GM19397 (cell line): ENCODE data around the gene CLDN9.

Experiments used
- ATAC-seq: cut with Tn5 transposase; IDR thresholded peaks from one replicate; pipeline ENCODE4 v1.9.1; 2021; ENCODE audit warnings: mild to moderate bottlenecking, moderate library complexity; ENCODE audit not compliant: unreplicated experiment

CLDN9 gene

DNA sequence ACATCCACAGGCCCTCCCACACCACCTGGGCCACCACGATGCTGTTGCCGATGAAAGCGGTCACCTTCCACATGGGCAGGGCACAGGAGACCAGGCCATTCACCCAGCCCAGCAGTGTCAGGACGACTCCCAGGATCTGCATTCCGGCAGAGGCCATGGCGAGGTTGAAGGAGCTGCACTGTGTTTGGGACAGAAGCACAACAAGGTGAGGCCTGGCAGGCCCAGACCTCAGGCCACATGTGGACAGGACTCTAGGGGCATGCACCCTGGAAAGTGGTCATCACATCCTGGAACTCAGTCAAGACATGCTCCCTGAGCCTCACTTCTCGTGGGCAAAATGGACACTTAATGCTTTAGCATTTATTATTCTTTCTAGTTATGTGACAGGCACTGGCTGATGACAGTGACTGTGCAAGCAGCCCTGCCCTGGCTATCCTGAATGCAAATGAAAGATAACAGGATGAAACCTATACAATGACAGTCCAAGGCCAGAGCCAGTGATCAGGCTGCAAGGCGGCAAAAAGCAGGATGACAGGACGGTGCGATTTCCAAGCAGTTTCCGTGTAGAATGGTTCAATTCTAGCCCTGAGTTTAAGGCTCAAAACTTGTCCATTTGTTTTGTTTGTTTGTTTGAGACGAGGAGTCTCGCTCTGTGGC, 3.3 kb downstream of the CLDN9 start:
- no peak for ATAC-seq

DNA sequence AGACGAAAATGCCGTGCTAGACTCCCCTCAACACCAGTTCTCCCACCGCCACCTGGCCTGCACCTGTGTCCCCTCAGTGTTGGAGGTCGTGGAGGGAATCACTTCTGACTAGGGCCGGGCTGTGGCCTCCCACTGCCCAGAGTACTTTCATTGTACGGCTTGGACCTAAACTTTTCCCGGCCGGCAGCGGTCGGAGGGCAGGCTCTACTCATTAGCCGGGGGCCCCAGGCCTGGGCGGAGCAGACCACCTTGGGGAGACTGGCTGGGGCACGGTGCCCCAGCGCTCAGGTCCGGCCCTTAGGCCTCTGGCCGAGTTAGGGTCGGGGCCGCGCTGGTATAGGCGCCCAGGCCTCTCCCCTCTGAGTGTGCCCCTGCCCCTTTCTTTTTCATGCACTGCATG, 4.6 kb downstream of the CLDN9 start:
- no peak for ATAC-seq

DNA sequence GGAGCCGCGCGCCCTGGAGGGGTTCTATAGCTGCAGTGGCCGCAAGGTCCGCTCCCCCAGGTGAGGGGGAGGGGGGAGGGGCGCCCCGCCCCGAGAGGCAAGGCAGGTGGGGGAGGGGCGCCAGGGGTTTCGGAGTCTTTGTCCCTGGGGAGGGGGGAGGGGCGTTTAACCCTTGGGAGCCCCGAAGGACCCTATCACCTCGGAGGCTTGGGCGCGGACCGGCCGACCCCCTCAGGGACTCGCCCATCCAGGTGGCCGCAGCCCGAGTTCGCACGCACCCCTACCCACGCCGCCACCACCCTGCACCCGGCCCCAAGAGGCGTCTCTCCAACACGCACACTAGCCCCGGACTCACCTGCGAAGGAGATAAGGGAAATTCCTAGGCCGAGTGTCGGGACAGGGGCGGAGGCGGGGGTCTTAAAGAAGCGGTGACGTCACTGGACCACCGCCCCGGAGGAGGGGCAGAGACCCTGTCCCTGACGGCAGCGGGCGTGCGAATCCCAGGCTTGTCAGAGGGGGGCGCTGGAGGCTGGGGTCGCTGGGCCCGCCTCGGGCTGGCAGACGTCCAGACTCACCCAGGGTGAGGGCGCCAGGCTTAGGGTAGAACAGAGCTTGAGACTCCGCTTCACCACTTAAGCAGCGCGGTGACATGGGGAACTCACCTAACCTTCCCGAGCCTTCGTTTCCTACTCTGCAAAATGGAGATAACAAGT, 5.2 kb downstream of the CLDN9 start, which contains the start of gene CLDN6:
Gene CLDN6, minus strand, starts transcription at position 390 of the 713 bp plus-strand sequence. CDS start 2,162 bp downstream, outside the sequence.
- ATAC-seq = no peak

DNA sequence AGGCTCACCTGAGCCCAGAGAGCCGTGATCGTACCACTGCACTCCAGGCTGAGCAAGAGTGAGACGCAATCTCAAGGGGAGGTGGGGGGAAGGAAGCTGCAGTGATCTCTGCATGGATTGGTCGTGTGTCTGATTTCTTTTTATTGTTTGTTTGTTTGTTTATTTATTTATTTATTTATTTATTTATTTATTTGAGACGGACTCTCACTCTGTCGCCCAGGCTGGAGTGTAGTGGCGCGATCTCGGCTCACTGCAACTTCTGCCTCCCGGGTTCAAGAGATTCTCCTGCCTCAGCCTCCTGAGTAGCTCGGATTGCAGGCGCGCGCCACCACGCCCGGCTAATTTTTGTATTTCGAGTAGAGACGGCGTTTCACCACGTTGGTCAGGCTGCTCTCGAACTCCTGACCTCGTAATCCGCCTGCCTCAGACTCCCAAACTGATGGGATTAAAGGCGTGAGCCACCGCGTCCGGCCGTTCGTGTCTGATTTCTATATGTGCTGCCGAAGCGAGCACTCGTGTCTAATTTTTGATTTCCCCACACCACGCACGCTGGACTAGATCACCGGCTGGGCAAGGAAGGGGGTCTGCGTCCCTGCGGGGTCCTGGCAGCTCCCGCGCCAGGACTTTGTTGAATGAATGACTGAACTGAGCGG, 7.0 kb downstream of the CLDN9 start:
- ATAC-seq = no peak

DNA sequence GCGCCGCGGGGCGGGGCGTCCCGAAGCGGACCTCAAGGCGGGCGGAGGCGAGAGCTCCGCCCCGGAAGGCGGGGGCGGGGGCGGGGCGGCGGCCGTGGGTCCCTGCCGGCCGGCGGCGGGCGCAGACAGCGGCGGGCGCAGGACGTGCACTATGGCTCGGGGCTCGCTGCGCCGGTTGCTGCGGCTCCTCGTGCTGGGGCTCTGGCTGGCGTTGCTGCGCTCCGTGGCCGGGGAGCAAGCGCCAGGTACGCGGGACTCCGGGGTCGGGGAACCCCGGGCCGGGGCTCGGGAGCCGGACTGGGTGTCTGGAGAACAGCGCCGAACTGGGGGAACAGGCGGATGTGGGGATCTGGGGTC, 7.5 kb downstream of the CLDN9 start, which contains the start of gene TNFRSF12A:
Gene TNFRSF12A, plus strand, starts transcription at position 122 of the 357 bp plus-strand sequence. Its CDS starts 30 bp downstream, at position 152.
- ATAC-seq = peak; percentile 26

DNA sequence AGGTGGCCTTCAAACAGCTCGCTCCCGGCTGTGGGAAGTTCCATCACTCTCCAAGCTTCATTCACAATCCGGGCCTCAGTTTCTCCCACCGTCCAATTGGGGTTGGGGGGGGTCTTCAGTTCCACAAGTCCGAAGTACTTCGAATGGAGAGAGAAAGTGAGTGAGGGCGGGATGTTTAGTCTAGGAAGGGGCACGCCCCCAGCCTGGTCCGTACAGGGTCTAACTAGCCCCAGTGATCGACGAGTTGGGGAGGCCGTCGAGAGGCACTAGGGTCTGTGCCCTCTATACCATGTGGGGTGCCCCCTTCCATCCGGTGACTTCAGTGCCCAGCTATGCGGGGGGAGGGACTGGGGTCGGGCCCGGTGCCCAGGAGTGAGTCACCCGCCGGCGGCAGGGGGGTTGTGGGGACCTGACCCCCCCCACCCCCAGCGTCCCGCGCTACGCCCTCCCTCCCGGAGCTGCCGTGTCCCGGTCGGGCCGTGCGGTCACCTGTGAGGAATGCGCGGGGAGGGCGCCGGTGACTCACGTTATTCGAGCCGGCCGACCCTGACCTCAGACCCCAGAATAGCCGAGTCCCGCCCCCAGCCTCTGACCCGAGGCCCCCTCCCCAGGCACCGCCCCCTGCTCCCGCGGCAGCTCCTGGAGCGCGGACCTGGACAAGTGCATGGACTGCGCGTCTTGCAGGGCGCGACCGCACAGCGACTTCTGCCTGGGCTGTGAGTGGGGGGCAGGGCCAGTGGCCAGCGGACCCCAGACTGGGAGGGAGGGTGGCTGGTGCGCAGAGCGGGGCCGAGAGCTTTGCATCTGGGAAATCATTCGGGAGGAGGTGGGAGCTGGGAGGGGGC, 8.1 kb downstream of the CLDN9 start:
- no peak for ATAC-seq

DNA sequence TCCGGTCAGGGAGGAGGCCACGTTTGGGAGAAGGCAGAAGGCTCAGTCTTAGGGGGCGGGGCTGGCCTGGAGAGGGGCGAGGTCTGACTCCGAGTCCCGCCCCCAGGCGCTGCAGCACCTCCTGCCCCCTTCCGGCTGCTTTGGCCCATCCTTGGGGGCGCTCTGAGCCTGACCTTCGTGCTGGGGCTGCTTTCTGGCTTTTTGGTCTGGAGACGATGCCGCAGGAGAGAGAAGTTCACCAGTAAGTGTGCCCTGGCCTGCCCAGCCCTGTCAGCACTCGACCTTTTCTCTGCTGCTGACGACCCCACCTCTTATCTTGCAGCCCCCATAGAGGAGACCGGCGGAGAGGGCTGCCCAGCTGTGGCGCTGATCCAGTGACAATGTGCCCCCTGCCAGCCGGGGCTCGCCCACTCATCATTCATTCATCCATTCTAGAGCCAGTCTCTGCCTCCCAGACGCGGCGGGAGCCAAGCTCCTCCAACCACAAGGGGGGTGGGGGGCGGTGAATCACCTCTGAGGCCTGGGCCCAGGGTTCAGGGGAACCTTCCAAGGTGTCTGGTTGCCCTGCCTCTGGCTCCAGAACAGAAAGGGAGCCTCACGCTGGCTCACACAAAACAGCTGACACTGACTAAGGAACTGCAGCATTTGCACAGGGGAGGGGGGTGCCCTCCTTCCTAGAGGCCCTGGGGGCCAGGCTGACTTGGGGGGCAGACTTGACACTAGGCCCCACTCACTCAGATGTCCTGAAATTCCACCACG, 8.9 kb downstream of the CLDN9 start:
- no peak for ATAC-seq

DNA sequence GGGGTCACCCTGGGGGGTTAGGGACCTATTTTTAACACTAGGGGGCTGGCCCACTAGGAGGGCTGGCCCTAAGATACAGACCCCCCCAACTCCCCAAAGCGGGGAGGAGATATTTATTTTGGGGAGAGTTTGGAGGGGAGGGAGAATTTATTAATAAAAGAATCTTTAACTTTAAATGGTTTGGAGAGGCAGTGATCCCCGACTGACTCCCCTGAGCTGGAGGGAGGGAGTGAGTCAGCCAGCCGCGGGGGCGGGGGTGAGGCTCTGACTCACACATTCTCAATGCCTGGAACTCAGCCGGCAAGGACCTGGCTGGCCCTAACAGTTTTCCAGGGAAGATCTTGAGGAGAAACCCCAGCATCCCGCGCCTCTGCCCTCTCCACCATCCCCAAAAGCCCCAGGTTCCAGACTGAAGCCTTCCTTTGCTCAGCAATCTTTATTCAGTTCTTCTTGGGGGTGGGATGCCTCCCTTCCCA, 9.5 kb downstream of the CLDN9 start:
- no peak for ATAC-seq

DNA sequence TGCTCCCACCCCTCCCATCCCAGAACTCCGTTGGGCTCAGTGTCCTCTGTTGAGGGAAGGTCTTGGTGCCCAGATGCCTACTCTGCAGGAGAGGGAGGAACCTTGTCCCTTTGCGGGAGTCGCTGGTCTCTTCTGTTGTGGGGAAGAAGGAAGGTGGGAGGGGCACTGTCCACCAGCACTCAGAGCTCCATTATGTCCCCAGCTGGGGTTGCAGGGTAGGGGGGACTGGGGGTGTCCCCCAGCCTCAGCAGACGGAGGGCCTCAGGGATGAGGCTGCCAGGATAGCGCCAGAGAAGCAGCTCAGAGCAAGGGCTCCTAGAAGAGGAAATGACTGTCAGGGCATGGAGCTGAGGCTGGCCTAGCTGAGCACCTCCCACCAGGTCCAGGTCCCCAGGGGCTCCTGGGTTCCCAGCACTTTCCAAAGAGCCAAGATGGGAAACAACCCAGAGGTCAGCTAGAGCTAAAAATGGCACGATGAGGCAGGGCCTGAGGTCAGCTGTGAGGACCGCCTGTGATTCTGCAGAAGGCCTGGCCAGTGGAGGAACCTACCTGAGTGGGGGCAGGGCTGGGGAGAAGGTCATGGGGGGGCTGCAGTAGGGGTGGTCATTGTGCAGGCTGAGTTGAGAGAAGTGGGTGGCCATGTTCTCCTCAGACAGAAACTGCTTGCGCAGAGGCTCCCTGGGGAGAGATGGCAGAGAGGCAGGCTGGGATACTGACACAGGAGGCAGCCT, 10.1 kb downstream of the CLDN9 start:
- no peak for ATAC-seq

DNA sequence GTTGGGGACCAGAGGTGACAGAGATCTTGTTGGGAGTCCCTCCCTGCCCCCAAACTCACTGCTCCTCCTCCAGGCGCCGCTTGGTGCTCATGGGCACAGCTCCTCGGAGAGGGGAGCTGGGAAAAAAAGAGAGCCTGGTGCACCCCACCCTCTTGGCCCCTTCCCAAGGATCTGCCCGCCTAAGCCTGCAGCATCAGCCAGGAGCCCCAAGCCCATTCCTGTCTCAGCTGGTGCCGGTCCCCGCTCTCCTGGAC, 10.6 kb downstream of the CLDN9 start:
- no peak for ATAC-seq

DNA sequence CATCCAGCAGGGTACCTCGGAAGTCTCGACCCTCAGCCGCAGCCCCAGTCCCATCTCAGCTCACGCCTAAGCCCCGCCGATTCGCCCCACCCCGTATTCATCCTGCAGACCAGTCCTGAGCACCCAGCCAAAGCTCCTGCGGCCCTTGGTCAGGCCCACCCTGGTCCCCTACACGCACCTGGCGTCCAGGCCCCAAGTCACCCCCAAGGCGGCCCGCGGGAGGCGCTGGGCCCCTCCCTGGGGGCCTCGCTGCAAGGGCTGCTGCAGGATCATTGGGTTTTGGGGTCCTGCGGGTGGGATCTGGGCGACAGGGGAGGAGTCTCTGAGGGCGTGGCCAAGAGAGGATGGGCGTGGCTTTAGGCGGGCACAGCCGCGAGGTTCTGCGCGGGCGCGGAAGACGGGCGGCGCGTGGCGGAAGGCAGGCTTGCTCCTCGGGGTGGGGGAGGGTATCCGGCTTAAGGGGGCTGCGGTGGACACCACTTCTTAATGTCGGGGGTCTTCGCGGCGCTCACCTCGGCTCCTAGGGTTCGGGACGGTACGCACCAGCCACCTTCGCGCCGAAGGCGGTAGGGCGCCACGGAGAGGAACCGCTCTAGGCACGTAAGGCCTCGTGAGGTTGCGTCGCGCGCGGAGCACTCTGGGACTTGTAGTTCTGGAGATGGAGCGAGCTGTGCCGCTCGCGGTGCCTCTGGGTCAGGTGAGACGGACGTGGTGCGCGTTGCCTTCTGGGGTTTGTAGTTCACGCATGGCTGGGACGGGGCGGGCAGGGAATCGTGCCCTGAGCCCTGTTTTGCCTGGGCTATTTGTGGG, 11.2 kb downstream of the CLDN9 start, which contains the start of the genes HCFC1R1 and THOC6:
Gene HCFC1R1, minus strand, starts transcription at position 274 of the 810 bp plus-strand sequence. Its CDS starts 1 bp downstream, at position 273.
Gene THOC6, plus strand, starts transcription at position 367 of the 810 bp plus-strand sequence. Its CDS starts 292 bp downstream, at position 659.
- ATAC-seq = peak; percentile 71

DNA sequence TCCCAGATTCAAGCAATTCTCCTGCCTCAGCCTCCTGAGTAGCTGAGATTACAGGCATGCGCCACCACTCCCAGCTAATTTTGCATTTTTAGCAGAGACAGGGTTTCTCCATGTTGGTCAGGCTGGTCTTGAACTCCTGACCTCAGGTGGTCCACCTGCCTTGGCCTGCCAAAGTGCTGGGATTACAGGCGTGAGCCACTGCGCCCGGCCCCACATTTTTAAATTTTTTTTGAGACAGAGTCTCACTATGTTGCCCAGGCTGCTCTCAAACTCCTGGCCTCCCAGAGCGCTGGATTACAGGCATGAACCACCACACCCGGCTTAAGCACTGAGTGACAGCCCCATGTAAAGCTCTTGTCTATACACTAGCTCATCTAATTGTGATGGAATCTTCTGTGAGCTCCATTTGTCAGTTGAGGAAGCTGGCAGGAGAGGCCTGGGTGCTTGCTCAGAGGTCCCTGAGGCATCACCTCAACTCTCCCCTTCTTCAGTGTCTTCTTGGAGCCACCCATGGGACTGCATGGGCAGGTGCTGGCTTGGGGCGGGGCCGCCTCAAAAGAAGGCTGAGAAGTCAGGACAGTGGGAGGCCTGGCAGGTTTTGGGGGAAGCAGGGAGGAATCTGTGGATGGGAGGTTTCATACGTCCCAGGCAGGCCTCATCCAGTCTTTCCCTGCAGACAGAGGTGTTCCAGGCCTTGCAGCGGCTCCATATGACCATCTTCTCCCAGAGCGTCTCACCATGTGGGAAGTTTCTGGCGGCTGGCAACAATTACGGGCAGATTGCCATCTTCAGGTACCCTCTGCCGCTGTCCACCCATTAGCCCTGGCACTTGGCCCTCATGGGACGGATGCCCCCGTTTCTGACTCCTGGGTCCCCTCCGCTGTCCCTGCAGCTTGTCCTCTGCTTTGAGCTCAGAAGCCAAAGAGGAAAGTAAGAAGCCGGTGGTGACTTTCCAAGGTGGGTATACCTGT, 12.6 kb downstream of the CLDN9 start:
- no peak for ATAC-seq

DNA sequence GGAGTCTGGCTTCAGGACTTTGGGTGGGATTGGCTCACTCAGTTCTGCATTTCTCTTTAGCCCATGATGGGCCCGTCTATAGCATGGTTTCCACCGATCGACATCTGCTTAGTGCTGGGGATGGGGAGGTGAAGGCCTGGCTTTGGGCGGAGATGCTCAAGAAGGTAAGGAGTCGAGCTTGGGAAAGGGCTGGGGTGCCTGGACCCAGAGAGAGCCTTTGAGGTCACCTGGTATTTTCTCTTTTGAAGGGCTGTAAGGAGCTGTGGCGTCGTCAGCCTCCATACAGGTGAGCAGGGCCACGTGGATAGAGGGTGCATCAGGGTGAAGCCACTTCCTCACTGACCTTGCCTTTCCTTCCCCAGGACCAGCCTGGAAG, 13.3 kb downstream of the CLDN9 start:
- ATAC-seq = no peak

DNA sequence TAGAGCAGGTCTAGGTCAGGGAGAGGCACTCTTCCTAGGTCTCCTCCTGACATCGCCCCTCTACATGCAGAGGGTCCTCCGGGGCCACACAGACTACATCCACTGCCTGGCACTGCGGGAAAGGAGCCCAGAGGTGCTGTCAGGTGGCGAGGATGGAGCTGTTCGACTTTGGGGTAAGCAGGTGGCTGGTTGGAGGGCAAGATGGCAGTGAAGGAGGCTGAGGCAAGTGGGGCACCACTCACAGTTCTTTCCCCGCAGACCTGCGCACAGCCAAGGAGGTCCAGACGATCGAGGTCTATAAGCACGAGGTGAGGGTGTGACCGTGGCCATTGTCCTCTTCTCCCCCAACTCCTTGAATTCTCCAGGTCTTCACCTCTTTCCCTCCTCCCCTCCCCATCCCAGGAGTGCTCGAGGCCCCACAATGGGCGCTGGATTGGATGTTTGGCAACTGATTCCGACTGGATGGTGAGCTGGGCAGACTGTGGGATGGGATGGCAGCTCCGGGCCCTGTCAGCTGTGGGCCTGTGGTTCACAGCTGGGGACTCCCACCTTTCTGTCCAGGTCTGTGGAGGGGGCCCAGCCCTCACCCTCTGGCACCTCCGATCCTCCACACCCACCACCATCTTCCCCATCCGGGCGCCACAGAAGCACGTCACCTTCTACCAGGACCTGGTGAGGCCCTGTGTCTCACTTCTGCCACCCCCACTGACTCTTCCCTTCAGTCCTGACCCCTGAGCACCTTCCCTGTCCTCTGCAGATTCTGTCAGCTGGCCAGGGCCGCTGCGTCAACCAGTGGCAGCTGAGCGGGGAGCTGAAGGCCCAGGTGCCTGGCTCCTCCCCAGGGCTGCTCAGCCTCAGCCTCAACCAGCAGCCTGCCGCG, 14.1 kb downstream of the CLDN9 start:
- no peak for ATAC-seq

DNA sequence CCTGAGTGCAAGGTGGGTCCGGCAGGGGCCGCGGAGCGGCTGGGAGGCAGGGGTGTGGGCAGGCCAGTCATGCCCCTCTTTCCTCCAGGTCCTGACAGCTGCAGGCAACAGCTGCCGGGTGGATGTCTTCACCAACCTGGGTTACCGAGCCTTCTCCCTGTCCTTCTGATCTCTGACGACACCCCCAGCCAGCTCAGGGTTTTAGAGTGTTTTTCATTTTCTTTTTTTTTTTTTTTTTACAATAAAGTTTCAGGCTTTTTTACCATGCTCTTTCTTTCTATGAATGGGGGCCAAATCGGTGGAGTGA, 14.7 kb downstream of the CLDN9 start:
- no peak for ATAC-seq

DNA sequence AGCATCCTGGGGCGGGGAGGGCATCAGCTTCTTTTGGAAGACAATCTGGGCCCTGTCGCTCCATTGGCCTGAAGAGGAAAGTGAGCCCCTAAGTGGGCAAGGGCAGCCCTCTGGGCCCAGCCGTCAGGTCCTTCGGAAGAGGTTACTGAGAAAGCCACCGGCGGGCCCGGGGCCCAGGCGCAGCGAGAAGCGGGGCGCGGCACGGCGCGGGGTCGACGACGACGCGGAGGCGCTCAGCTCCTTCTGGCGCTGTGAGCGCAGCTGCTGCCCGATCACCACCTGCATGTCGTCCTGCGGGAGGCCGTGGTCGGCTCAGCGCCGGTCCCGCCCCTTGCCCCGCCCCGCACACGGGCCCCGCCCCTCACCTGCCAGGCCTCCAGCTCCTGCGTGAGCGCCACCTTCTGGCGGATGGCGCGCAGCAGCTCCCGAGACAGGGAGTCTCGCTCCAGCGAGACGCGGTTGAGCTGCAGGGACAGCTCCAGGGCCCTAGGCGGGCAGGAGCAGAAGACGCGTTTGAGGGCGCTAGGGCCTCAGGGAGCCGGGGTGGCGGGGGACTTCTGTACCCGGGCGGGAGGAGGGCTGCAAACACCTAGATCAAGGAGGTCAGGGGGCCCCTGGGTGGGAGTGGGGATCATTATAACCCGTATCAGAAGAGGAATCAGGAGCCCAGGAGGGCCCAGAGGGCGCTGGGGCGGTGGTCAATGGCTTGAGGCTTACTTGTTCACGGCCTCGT, 15.4 kb downstream of the CLDN9 start:
- no peak for ATAC-seq
